ENCODE results near the gene FGFR2.

DNA sequence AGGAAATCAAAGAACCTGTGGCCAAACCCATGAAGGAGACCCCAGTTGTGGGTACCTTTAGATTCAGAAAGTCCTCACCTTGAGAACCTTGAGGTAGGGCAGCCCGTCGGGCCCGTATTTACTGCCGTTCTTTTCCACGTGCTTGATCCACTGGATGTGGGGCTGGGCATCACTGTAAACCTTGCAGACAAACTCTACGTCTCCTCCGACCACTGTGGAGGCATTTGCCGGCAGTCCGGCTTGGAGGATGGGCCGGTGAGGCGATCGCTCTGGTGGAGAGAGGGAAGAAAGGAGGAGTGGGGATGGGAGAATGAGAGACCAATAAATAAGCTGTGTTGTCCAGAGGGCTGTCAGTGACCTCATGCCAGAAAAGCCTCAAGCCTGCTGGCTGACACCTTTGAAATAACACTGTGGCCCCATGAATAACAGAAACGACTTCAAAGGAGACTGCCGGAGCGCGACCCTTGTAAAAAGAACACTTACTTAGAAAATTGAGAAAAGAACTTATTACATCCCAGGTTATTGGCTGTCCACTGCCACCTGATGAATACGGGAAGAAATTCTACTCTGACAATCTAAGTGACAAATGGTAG, 78.2 kb downstream of the FGFR2 start:
- TF ChIP-seq POLR2A (IDR thresholded peaks at IDR 0.05) (no peak), CTCF (IDR thresholded peaks at IDR 0.05) (no peak)

Measured in thyroid gland (tissue), 4 donors.